ENCODE measurements around the gene BRWD1. TPM values are rescaled to one million over a fixed set of nuclear protein-coding genes. Genes with fewer than 3 reads are reported as not detected.
A peak's percentile ranks its signal among the peaks of the same experiment; 100 is the strongest.

Gene BRWD1
- polyA plus RNA-seq, 12 donors, result 27.4 to 41.1 (median 37.0) TPM; not detected in 1

DNA sequence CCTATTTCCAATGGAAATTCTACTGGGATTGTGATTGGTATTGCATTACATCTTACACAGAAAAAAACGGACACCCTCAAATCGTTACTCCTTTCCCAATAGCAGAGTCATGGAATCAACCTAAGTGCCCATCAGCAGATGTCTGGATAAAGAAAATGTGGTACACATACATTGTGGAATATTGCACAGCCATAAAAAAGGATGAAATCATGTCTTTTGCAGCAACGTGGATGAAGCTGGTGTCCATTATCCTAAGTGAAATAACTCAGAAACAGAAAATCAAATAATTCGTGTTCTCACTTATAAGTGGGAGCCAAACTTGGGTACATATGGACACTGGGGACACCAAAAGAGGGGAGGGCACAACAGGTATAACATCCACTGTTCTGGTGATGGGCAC is 21.2 kb upstream of the BRWD1 start:
- no peak for DNase-seq

DNA sequence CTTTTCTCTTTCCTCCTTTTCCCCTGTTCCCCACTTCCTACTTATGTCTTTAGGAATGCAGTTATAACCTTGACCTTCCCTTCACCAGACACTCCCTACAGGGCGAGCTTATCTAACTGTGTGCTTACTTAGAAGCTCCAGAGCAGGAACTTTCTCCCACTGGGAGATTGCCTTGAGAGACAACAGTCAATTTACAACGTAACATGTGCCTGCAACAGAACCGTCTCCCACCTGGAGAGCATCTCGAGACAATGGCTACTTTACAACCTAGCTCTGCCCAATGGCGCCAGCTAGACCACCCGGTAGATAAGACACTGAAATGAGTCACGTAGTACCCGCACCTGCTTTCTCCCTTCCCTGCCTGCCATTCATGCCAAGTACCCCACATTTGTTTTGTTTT is 18.7 kb upstream of the BRWD1 start:
- DNase-seq, result no peak

DNA sequence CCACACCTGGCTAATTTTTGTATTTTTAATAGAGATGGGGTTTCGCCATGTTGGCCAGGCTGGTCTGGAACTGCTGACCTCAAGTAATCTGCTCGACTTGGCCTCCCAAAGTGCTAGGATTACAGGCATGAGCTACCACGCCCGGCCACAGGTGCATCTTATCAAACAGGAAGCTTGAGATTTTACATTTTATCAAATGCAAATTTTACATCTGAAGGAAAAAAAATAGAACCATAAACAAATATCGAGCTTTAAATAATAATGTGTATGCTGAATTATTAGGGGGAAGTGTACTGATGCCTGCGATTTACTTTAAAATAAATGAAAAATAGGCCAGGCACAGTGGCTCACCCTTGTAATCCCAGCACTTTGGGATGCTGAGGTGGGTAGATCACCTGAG is 16.6 kb upstream of the BRWD1 start:
- no peak for DNase-seq

DNA sequence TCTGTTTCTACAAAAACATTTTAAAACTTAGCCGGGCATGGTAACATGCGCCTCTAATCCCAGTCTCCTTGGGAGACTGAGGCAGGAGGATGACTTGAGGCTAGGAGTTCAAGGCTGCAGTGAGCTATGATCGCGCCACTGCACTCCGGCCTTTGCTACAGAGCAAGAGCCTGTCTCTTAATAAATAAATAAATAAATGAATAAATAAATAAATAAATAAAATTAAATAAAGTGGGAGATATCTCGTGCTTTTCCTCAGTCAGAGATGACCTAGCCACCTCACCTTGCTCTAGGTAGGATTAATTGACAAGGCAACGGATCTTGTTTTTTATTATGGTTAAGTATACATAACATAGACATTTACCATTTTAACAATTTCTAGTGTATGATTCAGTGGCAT is 14.3 kb upstream of the BRWD1 start:
- no peak for DNase-seq

DNA sequence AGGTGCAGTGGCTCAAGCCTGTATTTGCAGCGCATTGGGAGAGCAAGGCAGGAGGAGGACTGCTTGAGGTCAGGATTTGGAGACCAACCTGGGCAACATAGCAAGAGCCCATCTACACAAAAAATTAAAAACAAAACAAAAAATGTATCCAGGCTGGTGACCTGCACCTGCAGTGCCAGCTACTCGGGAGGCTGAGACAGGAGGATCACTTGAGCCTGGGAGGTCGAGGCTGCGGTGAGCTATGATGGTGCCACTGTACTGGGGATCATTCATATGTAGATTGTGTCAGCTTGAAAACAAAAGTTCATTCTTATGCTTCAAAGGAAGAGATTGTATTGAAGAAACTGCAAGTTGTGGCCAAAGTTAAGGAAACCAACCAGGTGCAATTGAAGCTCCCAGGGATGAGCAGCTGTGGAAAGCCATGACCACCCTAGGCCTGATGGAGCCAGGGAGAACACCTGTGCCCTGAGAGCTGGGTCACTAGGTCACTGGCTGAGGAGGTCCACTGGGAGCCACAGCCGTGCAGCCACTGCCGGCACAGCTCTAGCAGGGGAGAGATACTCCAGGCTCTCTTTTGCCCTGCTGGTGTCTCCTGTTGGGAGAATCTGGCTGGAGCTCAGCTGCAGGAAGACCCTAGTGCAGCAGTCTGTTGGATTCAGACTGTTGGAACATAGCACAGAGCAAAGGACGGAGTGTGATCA is 13.3 kb upstream of the BRWD1 start:
- DNase-seq, result no peak

DNA sequence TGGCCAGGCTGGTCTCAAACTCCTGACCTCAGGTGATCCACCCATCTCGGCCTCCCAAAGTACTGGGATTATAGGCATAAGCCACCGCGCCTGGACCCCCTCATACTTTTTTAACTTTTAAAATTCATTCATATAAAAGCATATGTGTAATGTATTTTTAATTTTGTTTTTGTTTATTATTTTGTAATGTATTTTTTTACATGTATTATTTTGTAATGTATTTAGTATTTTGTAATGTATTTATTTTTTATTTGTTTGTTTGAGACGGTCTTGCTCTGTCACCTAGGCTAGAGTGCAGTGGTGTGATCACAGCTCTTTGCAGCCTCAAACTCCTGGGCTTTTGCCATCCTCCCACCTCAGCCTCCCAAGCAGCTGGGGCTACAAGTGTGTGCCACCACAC is 12.0 kb upstream of the BRWD1 start:
- no peak for DNase-seq

DNA sequence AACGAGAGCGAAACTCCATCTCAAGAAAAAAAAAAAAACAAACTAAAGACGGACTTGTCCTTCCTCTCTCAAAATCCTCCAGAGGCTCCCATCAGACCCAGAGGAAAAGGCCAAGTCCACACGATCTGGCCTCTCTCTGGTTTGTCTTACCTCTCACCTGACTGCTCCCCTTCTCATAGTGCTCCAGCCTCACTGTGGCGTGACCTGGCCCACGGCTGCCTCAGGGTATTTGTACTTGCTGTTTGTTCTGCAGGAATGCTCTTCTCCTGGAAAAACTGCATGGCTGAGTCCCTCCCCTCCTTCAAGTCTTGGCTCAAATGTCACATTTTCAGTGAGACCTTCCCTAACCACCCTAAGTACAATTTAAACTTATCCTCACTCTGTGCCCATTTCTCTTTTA is 8.0 kb upstream of the BRWD1 start:
- DNase-seq, result no peak

DNA sequence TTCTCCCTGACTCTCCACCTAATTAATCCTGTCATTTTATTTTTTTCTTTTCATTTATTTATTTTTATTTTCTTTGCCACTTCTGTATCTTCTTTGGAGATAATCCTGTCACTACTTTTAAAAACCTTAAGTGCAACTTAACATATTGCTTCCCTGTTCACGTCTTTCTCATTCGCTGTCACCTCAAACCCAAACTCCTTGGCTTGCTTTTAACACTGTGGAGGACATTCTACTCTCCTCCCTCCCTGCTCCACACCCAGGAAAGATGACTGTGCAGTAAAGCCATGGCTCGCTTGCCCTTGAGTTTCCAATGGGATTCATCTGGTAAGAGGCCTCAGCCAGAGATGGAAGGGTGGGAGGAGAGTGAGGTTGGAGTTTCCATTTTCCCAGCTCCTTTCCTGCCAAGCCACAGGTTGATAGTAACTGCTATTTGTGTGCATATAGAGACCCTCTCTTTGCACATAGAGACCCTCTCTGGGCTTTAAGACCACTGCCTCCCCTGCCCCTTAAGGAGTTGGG is 6.4 kb upstream of the BRWD1 start:
- DNase-seq, result no peak

DNA sequence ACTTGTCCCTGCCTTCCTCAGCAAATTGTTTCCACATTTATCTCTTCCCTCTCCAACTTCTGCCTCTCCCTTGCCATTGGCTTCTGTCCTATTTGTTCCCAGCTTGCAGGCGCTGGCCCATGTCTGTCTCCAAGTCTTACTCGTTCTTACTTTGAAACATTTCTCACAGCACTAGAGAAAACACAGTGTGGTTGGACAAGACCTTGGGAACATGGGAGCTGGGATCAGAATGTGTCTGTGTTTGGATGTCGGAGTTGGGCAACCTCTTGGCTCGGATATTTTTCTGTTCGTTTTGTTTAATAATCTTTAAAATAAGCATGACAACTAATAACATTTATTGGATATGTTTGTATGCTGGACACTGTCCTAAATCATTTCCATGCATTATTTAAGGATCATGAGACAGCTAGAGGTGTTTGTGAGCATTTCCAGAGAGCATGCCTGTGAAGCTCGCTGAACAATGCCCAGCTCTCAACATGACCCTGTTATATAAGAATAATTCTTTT is 5.9 kb upstream of the BRWD1 start:
- DNase-seq, result peak; percentile 52

DNA sequence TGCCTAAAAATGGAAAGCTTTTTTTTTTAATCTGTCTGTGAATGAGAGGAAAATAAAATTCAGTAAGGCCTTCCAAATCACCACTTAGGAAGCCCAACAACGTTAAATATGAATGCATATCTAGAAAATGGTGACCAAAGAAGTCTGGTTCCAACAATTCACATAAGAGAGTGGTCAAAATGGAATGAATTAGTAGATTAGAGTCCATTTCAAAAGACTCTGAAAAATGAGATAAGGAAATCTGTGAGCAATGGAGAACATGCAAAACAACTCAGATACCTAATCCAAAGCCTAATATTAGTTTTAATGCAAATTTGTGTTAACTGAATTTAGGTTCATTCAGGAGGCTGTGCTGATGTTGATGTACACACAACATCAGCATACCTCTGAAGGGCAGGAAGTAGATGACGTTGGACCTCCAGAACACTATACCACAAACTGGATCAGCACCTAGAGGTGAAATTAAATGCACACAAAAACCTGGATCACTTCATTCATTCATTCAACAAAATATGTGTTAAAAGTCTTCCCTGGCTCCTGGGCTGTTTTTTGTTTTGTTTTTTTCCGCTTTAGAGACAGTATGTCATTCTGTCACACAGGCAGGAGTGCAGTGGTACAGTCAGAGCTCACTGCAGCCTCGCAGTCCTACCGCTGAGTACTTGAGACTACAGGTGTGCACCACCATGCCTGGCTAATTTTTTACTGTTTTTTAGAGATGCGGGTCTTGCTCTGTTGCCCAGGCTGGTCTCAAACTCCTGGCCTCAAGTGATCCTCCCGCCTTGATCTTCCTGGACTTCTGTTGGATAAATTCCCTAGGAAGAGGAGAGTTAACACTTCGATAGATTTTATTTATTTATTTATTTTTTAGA is 4.9 kb upstream of the BRWD1 start:
- no peak for DNase-seq

DNA sequence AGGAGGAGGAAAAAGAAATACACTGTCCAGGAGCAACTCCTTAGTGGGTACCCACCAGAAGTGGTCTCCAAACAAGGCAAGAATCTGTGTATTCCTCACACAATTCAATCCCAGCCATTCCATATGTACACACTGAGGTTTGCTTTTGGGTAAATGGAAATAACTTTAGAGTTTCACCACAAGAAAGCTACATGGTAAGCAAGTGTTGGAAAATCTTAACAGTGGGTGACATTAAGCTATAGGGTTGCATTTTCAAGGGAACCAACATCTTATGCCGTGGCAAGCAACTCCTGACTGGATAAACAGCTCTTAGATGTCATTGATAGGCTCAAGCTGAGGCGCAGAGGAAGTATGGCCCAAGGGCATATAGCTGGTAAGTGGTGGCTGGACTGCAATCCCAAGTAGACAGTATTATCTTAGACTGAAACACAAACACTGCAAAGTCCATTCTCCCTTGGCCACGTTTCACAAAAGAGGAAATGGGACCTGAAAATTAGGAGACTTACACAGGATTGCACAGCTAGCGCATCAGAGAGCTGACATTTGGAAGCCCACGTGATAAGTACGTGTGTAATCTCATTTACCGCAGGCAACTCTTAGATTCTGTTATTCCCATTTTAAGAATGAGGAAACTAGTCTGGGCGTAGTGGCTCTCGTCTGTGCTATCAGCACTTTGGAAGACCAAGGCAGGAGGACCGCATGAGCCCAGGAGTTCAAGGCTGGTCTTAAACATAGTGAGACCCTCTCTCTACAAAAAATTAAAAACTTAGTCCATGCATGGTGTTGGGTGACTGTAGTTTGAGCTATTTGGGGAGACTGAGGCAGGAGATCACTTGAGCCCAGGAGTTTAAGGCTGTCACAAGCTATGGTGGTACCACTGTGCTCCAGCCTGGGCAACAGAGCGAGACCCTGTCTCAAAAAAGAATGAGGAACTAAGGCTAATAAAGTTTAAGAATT is 4.0 kb upstream of the BRWD1 start:
- no peak for DNase-seq

DNA sequence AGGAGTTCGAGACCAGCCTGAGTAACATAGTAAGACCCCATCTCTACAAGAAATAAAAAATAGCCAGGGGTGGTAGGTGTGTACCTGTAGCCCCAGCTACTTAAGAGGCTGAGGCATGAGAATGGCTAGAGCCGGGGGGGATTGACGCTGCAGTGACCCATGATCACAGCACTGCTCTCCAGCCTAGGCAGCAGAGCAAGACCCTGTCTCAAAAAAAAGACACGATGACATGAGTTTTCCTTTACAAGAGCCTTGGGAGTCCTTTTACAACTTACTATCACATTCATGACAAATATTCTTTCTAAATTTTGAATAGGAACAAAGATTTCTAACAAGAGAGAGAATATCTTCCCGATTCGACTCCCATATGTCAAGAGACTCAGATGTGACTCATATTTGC is 3.3 kb upstream of the BRWD1 start:
- DNase-seq, result no peak

DNA sequence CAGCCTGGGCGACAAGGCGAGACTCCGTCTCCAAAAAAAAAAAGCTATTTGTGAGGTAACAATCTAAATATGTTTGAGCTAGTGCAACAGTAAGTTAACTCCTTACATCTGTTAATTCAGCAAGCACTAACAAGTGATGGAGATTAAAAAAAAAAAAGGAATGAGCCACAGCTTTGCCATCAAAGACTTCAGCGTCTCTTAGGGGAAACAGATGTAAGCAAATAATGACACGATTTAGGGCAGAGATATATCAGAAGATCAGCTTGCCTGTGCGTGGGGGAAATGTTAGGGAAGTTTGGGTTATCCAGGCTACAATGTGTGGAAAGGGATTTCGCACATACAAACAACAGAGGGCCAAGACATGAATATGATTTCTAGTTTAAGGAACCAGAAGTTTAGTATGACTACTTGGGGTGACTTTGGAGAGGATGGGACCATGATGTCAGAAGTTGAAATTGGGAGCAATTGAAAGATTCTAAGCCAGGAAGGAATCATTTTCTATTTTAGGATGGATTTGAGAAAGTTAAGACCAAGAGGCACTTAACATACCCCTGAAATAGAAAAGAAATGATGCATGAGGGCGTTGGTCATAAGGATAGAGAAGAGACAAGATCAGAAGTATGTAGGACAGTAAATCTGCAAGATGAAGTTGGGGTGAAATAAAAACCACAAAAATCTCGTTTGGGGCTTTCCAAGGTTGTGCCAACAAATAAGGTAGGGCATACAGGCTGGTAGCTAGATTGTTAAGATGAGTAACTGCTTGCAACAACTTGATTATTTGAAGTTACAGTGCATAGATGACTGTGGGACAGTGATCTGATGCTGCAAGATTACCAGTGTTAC is 2.4 kb upstream of the BRWD1 start:
- no peak for DNase-seq

DNA sequence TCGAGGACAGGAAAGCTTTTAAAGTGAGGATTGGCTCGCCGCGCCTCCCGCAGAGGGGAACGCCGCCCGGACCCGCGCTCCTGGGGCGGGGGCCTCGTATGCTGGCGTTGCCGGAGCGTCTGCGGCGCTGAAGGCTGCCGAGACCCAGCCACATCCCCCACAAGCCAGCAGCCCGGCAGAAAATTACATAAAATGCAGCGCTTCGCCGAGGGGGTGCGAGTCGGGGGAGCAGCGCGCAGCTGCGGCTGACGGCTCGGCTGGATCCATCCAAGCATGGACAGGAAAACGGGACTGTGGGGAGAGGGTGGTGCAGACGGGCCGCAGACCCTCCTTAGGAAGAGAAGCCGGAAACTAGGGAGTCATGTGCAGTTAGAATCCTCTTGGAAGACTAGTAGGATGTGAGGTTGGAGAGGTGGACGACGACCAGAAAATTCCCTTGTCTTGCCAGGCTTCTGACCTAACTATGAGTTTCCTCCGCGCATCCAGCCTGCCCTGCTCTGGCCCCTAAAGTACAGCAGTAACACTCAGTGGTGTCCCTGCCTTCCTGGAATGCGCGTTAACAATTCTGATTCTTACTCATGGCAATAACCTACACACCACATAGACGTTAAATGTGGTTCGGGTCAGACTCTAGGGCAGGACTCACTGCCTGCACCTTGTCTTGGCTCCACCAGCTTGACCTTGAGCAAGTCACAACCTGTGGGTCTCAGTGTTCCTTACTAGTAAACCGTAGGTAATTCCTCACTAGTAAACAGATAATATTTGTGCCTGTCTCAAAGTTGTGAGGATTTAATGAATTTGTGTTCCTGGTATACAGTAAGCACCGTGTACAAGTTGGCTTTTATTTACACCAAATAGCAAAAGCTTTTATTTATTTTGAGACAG is 953 bp upstream of the BRWD1 start:
- DNase-seq, result peak; percentile 76

DNA sequence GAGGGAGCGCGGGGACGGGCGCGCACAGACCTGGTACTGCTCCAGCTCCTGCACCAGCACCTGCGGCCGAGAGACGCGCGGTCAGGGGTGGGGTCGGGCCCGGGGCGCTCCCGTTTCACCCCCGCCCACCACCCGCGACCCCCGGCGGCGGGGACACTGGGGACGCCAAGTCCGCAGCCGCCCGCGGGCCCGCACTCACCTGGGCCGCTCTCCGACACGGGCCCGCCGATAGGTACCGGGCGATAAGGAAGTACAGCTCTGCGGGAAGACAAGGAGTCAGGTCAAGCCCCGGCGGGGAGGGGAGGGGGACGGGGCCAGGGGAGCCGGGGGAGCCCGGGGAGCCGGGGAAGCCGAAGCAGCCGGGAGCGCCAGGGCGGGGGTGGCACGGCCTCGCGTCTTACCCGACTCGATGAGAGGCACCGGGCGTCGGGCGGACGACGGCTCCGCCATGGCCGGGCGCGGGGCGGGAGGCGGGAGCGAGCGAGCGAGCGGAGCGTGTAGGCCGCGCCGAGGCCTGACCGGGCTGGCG is 326 bp downstream of the BRWD1 start:
- DNase-seq, result peak; percentile 17

DNA sequence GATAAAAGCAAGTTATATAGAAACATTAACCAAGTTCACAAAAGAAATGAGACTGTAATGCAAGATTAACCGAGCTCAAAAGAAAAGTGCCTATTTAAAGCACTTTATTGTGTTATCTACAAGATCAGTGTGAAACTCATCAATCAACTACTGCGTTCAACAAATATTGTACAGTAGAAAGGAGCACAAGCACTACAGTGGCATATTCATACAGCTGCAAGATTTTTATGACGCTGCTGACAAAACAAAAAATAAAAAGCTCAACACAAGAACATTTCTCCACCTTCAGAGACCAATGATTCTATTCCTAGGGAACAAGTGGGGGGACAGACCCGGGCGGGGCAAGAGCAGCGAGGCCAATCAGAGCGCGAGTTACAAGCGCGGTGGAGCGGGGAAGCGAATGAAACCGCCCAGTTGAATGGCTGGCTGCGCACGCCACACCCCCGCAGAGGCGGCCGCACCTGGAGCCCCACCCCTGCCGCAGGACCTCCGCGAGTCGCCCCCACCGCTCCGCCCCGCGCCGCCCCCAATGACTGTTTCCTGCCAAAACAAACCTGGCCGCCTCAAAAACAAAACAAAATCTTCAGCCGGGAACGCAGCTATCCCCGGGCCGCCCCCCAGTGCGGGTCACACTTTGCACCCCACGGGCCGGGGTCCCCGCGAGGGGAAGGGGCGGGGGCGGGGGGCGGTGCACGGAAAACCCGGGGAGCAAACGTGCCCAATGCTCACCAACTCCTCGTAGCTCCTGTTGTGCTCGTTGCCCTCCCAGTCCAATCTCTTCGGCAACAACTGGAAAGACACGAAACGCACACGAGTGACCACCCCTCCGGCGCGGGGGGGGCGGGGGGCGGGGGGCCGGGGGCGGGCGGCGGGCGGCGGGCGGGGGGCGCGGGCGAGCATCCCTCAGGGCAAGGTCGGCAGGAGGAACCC is 1.1 kb downstream of the BRWD1 start:
- DNase-seq, result peak; percentile 94

DNA sequence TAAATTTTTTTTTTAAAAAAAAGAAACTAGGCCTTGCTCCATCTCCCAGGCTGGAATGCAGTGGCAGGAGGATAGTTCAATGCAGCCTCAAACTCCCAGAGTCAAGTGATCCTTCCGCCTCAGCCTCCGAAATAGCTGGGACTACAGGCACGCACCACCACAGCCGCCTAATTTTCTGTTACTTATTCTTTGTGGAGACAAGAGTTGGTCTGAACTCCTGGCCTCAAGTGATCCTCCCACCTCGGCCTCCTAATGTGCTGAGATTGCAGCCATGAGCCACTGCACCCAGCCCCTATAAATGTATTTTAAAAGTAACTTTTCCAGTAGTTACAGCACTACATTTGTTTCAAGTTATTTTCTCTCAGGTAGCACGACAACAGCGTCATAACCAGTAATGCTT is 2.3 kb downstream of the BRWD1 start:
- DNase-seq, result no peak

DNA sequence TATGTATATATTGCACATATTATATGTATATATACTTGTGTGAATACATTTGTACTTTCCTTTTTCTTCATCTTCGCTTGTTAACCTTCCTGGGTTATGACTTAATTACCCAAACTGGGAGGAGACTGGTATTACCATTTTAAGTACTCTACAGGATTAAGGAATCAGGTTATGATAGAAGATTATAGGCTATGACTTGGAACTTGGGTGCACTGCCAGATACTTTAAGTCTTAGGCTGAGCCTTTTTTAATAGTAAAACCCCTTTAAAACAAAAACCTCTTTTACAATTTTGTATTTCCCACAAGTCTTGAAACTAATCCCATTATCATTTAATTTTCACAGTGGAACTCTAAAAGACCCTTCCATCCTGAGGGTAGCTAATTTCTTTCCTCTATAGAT is 6.0 kb downstream of the BRWD1 start:
- no peak for DNase-seq

All from muscle of arm (tissue), 12 donors.